IMR-90 (cell line): ENCODE data around the gene ZC3H14. TPM values are rescaled to one million over a fixed set of nuclear protein-coding genes. Genes with fewer than 3 reads are reported as not detected.
A peak's percentile ranks its signal among the peaks of the same experiment; 100 is the strongest.

Source experiments
- ATAC-seq: fragments of 200-7000 bp; cut with Tn5 transposase; 2 replicates; pipeline ENCODE4 v1.9.1; 2020; ENCODE audit warnings: low read depth, mild to moderate bottlenecking, moderate library complexity
- Bru-seq: library from RNA; stranded (reverse); fragments of 400-500 nt; gene quantifications from one replicate; lab custom pipeline; 2021; lab: Mats Ljungman, UMichigan
- BruChase-seq, 2 experiments: library from RNA; stranded (reverse); fragments of 400-500 nt; gene quantifications; one replicate each; lab custom pipeline; 2021; lab: Mats Ljungman, UMichigan
- BruUV-seq: library from RNA; stranded (reverse); fragments of 400-500 nt; replicated peaks from 2 replicates; lab custom pipeline; 2021; lab: Mats Ljungman, UMichigan
- CTCF ChIA-PET: fragments of 300-600 bp; formaldehyde crosslinking; extraction: SDS; loops from one replicate; lab custom pipeline; 2021; ENCODE audit warnings: antibody characterized with exemption; lab: Yijun Ruan, JAX
- POLR2A ChIA-PET: fragments of 300-600 bp; sonication (Branson Sonifier 250); formaldehyde crosslinking; loops from one replicate; lab custom pipeline; 2022; ENCODE audit warnings: antibody characterized with exemption; ENCODE audit not compliant: unreplicated experiment; lab: Charles Lee
- DNase-seq: peaks from one replicate; pipeline ENCODE4 v3.0.0; 2013
- H2AFZ ChIP-seq: replicated peaks from 2 replicates; pipeline ENCODE3; 2013; ENCODE audit warnings: low read length, mild to moderate bottlenecking; ENCODE audit not compliant: poor library complexity
- H2AK5ac ChIP-seq: 2 replicates; pipeline ENCODE4 v1.6.1; 2013; ENCODE audit warnings: low read depth, low read length, inconsistent platforms
- H2AK9ac ChIP-seq: replicated peaks from 2 replicates; pipeline ENCODE3; 2013; ENCODE audit warnings: mild to moderate bottlenecking, low read depth, low read length, moderate library complexity; ENCODE audit not compliant: poor library complexity
- H2BK120ac ChIP-seq: 2 replicates; pipeline ENCODE4 v1.6.1; 2013; ENCODE audit warnings: low read depth, low read length, inconsistent platforms
- H2BK15ac ChIP-seq: 3 replicates; pipeline ENCODE4 v1.6.1; 2013; ENCODE audit warnings: low read depth, low read length, inconsistent platforms
- H2BK20ac ChIP-seq: 2 replicates; pipeline ENCODE4 v1.6.1; 2013; ENCODE audit warnings: low read depth, mild to moderate bottlenecking, inconsistent platforms, low read length, moderate library complexity
- H2BK5ac ChIP-seq: 2 replicates; pipeline ENCODE4 v1.6.1; 2013; ENCODE audit warnings: mild to moderate bottlenecking, low read depth, low read length, inconsistent platforms; ENCODE audit not compliant: poor library complexity, severe bottlenecking
- H3K14ac ChIP-seq: replicated peaks from 2 replicates; pipeline ENCODE4 v1.6.1; 2013; ENCODE audit warnings: low read depth, low read length, inconsistent platforms
- H3K18ac ChIP-seq: 2 replicates; pipeline ENCODE4 v1.6.1; 2013; ENCODE audit warnings: low read depth, low read length, control low read depth
- H3K23ac ChIP-seq: 2 replicates; pipeline ENCODE4 v1.6.1; 2013; ENCODE audit warnings: low read depth, low read length, inconsistent platforms
- H3K27ac ChIP-seq: 2 replicates; pipeline ENCODE4 v1.5.1; 2013; ENCODE audit warnings: mild to moderate bottlenecking, control low read depth, low read length; ENCODE audit not compliant: insufficient read depth
- H3K27me3 ChIP-seq: 2 replicates; pipeline ENCODE4 v1.6.1; 2013; ENCODE audit warnings: low read length; ENCODE audit not compliant: control insufficient read depth, insufficient read depth
- H3K36me3 ChIP-seq: 2 replicates; pipeline ENCODE4 v1.6.1; 2013; ENCODE audit warnings: low read length, mixed read lengths; ENCODE audit not compliant: control insufficient read depth, insufficient read depth
- H3K4ac ChIP-seq: 2 replicates; pipeline ENCODE4 v1.6.1; 2013; ENCODE audit warnings: low read depth, low read length, inconsistent platforms
- H3K4me1 ChIP-seq: 2 replicates; pipeline ENCODE4 v1.6.1; 2013; ENCODE audit warnings: low read length, mixed read lengths; ENCODE audit not compliant: control insufficient read depth, insufficient read depth
- H3K4me2 ChIP-seq: 2 replicates; pipeline ENCODE4 v1.6.1; 2013; ENCODE audit warnings: low read depth, mild to moderate bottlenecking, control low read depth, low read length, moderate library complexity
- H3K4me3 ChIP-seq: 2 replicates; pipeline ENCODE4 v1.5.1; 2013; ENCODE audit warnings: low read depth, mild to moderate bottlenecking, control low read depth, low read length, moderate library complexity; ENCODE audit not compliant: insufficient read depth
- H3K56ac ChIP-seq: 2 replicates; pipeline ENCODE4 v1.6.1; 2013; ENCODE audit warnings: low read length, inconsistent platforms; ENCODE audit not compliant: insufficient read depth; ENCODE audit errors: extremely low read depth
- H3K79me1 ChIP-seq, 2 experiments: 2 replicates each; pipeline ENCODE4 v1.6.1; 2013; ENCODE audit warnings: low read length in 2 of 2, inconsistent platforms in 1 of 2, low read depth in 1 of 2
- H3K9ac ChIP-seq: 2 replicates; pipeline ENCODE4 v1.6.1; 2013; ENCODE audit warnings: low read depth, low read length, control low read depth
- H3K9me1 ChIP-seq: 2 replicates; pipeline ENCODE4 v1.6.1; 2013; ENCODE audit warnings: low read length, inconsistent platforms; ENCODE audit not compliant: insufficient read depth
- H3K9me3 ChIP-seq: 2 replicates; pipeline ENCODE4 v1.6.1; 2013; ENCODE audit warnings: low read length; ENCODE audit not compliant: control insufficient read depth, insufficient read depth
- H4K20me1 ChIP-seq: 2 replicates; pipeline ENCODE4 v1.6.1; 2013; ENCODE audit warnings: low read length, inconsistent platforms; ENCODE audit not compliant: insufficient read depth
- H4K5ac ChIP-seq: 2 replicates; pipeline ENCODE4 v1.6.1; 2013; ENCODE audit warnings: mild to moderate bottlenecking, low read depth, low read length, control low read depth
- H4K8ac ChIP-seq, 2 experiments: 2 replicates each; pipeline ENCODE4 v1.6.1; 2013; ENCODE audit warnings: low read depth in 2 of 2, low read length in 2 of 2, control low read depth in 1 of 2, inconsistent platforms in 1 of 2
- H4K91ac ChIP-seq: 2 replicates; pipeline ENCODE4 v1.6.1; 2013; ENCODE audit warnings: low read depth, low read length, inconsistent platforms; ENCODE audit not compliant: insufficient read depth
- CEBPB ChIP-seq: IDR thresholded peaks from 2 replicates; pipeline ENCODE4 v1.6.1; 2012; ENCODE audit warnings: low read depth, low read length, improper control_type of control experiment
- FOS ChIP-seq: fragments of 150-350 bp; IDR thresholded peaks from 2 replicates; pipeline ENCODE4 v1.6.1; 2016; ENCODE audit warnings: low read depth, low read length
- MAFK ChIP-seq: IDR thresholded peaks from 2 replicates; pipeline ENCODE4 v1.6.1; 2012; ENCODE audit warnings: low read depth, low read length, improper control_type of control experiment
- MAZ ChIP-seq: IDR thresholded peaks from 2 replicates; pipeline ENCODE4 v1.6.1; 2012; ENCODE audit warnings: low read depth, mild to moderate bottlenecking, low read length, improper control_type of control experiment, moderate library complexity, borderline replicate concordance
- MXI1 ChIP-seq: IDR thresholded peaks from 2 replicates; pipeline ENCODE4 v1.6.1; 2012; ENCODE audit warnings: low read depth, mild to moderate bottlenecking, low read length, moderate library complexity, borderline replicate concordance
- POLR2A ChIP-seq: IDR thresholded peaks from 2 replicates; pipeline ENCODE4 v1.6.1; 2012; ENCODE audit warnings: mild to moderate bottlenecking, low read depth, low read length
- RFX5 ChIP-seq: IDR thresholded peaks from 2 replicates; pipeline ENCODE4 v1.8.0; 2012; ENCODE audit warnings: low read depth, mild to moderate bottlenecking, low read length, moderate library complexity
- SMC3 ChIP-seq: fragments of 150-350 bp; IDR thresholded peaks from 2 replicates; pipeline ENCODE4 v1.6.1; 2016; ENCODE audit warnings: low read depth, mild to moderate bottlenecking, antibody characterized with exemption, low read length, moderate library complexity
- WGBS, 2 experiments: methylation state at CpG; one replicate each; pipeline versions ENCODE4 v1.1.5 to v1.1.7; 2013; ENCODE audit warnings: missing lambda C conversion rate in 2 of 2; ENCODE audit not compliant: insufficient read length in 1 of 2; ENCODE audit errors: extremely low coverage in 2 of 2; 5-methylcytosine and 5-hydroxymethylcytosine counted together
- dilution Hi-C: fragments of 300-500 bp; cut with HindIII; formaldehyde crosslinking; loops from one replicate; pipeline ENCODE4 v1.14.3; 2018; ENCODE audit warnings: low sequenced_read_pairs; ENCODE audit not compliant: unreplicated experiment
- in situ Hi-C: fragments of 300-500 bp; cut with MboI; formaldehyde crosslinking; loops from 3 replicates; pipeline ENCODE4 v1.14.3; 2019; ENCODE audit warnings: low sequenced_read_pairs, inconsistent platforms, mixed read lengths
- intact Hi-C: fragments of 100-400 bp; cut with micrococcal nuclease; formaldehyde crosslinking; loops from 2 replicates; pipeline ENCODE4 v1.10.0; 2022
- long read RNA-seq: library from polyadenylated mRNA; unstranded; transcript quantifications from one replicate; pipeline ENCODE4 v2.0.0, GENCODE V29; 2021; ENCODE audit not compliant: unreplicated experiment
- polyA plus RNA-seq, 3 experiments: library from polyadenylated mRNA; depleted of rRNA; stranded (reverse); fragments of >200 nt; gene quantifications; 2 replicates each; pipeline ENCODE4 v1.2.3, GENCODE V29; 2012; ENCODE audit warnings: low replicate concordance in 1 of 3
- total RNA-seq: library from RNA; depleted of rRNA; stranded (reverse); fragments of >200 nt; gene quantifications from 2 replicates; pipeline ENCODE4 v1.2.3, GENCODE V29; 2012; rRNA removed
- TF ChIP-seq, protein P1 (sequence below): fragments of 150-350 bp; IDR thresholded peaks from 2 replicates; pipeline ENCODE4 v1.6.1; 2017; ENCODE audit warnings: mild to moderate bottlenecking, antibody characterized with exemption, low read length, low read depth

The ZC3H14 gene, protein sequence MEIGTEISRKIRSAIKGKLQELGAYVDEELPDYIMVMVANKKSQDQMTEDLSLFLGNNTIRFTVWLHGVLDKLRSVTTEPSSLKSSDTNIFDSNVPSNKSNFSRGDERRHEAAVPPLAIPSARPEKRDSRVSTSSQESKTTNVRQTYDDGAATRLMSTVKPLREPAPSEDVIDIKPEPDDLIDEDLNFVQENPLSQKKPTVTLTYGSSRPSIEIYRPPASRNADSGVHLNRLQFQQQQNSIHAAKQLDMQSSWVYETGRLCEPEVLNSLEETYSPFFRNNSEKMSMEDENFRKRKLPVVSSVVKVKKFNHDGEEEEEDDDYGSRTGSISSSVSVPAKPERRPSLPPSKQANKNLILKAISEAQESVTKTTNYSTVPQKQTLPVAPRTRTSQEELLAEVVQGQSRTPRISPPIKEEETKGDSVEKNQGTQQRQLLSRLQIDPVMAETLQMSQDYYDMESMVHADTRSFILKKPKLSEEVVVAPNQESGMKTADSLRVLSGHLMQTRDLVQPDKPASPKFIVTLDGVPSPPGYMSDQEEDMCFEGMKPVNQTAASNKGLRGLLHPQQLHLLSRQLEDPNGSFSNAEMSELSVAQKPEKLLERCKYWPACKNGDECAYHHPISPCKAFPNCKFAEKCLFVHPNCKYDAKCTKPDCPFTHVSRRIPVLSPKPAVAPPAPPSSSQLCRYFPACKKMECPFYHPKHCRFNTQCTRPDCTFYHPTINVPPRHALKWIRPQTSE
- total RNA-seq (103 and 111 TPM in 2 replicates), polyA plus RNA-seq (2012; rRNA removed) (62.4 and 72.5 TPM in 2 replicates), Bru-seq, nascent RNA (percentile 85 among the genes with signal in this experiment), BruChase-seq, experiment 1, labeled RNA remaining after a 6-hour chase (percentile 86 among the genes with signal in this experiment), BruChase-seq, experiment 2, labeled RNA remaining after a 2-hour chase (percentile 88 among the genes with signal in this experiment)
- 32.8 and 47.4 TPM in 2 replicates for polyA plus RNA-seq (2012; cell fraction: cytosol; rRNA removed)
- 22.3 and 96.8 TPM in 2 replicates for polyA plus RNA-seq (2012; cell fraction: nucleus; rRNA removed; ENCODE audit: low replicate concordance)
- long read RNA-seq, full-length matches to known transcripts, result 38 of 93 reads
- long read RNA-seq, partial matches to known transcripts, result 14 of 93 reads
- long read RNA-seq, other reads (novel, unspliced or antisense), result 41 of 93 reads

DNA sequence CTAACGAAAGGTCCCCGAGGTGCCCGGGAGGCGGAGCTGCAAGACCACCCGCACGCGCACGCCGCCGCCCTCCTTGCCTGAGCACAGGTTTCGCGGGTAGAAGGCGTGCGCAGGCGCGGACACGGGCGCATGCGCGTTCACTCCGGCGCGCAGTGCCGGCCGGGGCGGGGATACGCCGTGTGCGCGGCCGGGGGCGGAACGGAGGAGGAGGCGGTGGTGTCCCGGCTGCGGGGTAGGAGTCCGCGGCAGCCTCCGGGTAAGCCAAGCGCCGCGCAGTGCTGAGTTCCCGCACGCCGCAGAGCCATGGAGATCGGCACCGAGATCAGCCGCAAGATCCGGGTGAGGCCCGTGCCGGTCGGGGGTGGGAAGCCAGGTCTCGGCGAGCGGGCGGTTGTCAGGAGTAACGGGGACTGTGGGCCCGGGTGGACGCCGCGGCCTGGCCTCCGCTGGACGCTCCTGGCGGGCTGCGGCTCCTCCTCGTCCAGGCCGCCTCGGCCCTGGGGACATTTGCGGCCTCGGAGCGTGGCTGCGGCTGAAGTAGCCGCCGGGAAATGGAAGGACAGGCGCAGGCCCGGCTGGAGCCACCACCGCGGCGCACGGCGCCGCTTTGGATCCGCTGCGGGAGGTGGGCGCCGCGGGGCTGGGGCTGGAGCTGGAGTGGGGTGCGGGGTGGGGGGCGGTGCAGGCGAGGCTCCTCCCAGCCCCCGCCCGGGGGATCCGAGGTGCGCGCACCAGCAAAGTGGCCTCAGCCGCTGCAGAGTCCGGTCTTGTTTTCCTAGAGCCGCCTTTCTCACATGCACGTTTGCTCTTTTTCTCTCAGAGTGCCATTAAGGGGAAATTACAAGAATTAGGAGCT lies at the start of gene ZC3H14:
TSS of gene ZC3H14 (plus strand) at position 207 of the 856 bp plus-strand sequence. CDS start at position 304, 97 bp downstream.
- H3K18ac ChIP-seq, result peak within 1 kb of the TSS; percentile 71; the same call in 1 of the 2 replicates
- H4K8ac ChIP-seq, result peak within 1 kb of the TSS; percentile 74 to 92; a peak in 3 of 4 replicates
- ATAC-seq (peak; percentile 95), DNase-seq (peak; percentile 80)
- ChIA-PET CTCF (no interaction called here), POLR2A (no interaction called here)
- H3K23ac ChIP-seq, result peak within 1 kb of the TSS; percentile 79
- H2BK20ac ChIP-seq, result no peak within 1 kb of the TSS
- H3K4me2 ChIP-seq, result peak within 1 kb of the TSS; percentile 100
- no peaks in the 10 kb centered on the region for H3K27me3 ChIP-seq
- peaks cover 4 to 21% of the 10 kb centered on the region in 2 experiments for H3K79me1 ChIP-seq
- peak within 1 kb of the TSS; percentile 75 for H3K56ac ChIP-seq
- H2BK15ac ChIP-seq, result peak within 1 kb of the TSS; percentile 39; the same call in 2 of the 3 replicates
- H3K4me1 ChIP-seq, result peaks cover 6% of the 10 kb centered on the region; the same call in 1 of the 2 replicates
- H3K4ac ChIP-seq, result peak within 1 kb of the TSS; percentile 82
- H3K27ac ChIP-seq, result peak within 1 kb of the TSS; percentile 94
- peaks cover 2% of the 10 kb centered on the region; the same call in 1 of the 2 replicates for H3K36me3 ChIP-seq
- peak within 1 kb of the TSS; percentile 81 for H2BK5ac ChIP-seq
- no peak within 1 kb of the TSS for H2BK120ac ChIP-seq
- H3K9ac ChIP-seq, result peak within 1 kb of the TSS; percentile 96
- peaks cover 15% of the 10 kb centered on the region for H4K20me1 ChIP-seq
- WGBS, 2 experiments, result 0% methylated on average over 53 of the region's 99 CpGs; no CpG with 5 or more reads in 1 of the 2 experiments
- 0 out of 2 replicates have a peak, but pooled peaks cover 3% of the 10 kb centered on the region for H3K9me1 ChIP-seq
- H3K4me3 ChIP-seq, result peak within 1 kb of the TSS; percentile 98
- no TSS peak for BruUV-seq
- dilution Hi-C loops, result no loop called here
- H3K14ac ChIP-seq, result peak within 1 kb of the TSS; percentile 58
- H4K91ac ChIP-seq, result peak within 1 kb of the TSS; percentile 69
- H2AFZ ChIP-seq, result peak within 1 kb of the TSS; percentile 100
- no peaks in the 10 kb centered on the region for H3K9me3 ChIP-seq
- in situ Hi-C loops, result no loop called here
- H2AK5ac ChIP-seq, result peak within 1 kb of the TSS; percentile 84
- intact Hi-C loops, result loop anchor here (5.0 kb wide), 2 partner anchors 176 to 616 kb away; partner anchors contain the start of gene SPATA7
- H2AK9ac ChIP-seq, result peak within 1 kb of the TSS; percentile 94
- peak within 1 kb of the TSS; percentile 64; the same call in 1 of the 2 replicates for H4K5ac ChIP-seq
- TF ChIP-seq POLR2A (peak; percentile 61; the same call in 1 of the 2 replicates), RFX5 (no peak), MXI1 (peak; percentile 66), MAFK (no peak), MAZ (peak; percentile 83; the same call in 1 of the 2 replicates), SMC3 (no peak), FOS (no peak), CEBPB (no peak)
- TF ChIP-seq, protein P1, sequence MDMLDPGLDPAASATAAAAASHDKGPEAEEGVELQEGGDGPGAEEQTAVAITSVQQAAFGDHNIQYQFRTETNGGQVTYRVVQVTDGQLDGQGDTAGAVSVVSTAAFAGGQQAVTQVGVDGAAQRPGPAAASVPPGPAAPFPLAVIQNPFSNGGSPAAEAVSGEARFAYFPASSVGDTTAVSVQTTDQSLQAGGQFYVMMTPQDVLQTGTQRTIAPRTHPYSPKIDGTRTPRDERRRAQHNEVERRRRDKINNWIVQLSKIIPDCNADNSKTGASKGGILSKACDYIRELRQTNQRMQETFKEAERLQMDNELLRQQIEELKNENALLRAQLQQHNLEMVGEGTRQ, result no peak
